GM04504 (cell line): ENCODE measurements around the gene CLIP3.
"Not testable (repeated sequence)": the region's sequence is repeated elsewhere in the genome, so short reads cannot be mapped to it uniquely, and the experiment has no call there.

Source experiments
- DNase-seq: peaks from one replicate; pipeline ENCODE4 v3.0.0-alpha.2; 2012; ENCODE audit warnings: low read depth

The CLIP3 gene

DNA sequence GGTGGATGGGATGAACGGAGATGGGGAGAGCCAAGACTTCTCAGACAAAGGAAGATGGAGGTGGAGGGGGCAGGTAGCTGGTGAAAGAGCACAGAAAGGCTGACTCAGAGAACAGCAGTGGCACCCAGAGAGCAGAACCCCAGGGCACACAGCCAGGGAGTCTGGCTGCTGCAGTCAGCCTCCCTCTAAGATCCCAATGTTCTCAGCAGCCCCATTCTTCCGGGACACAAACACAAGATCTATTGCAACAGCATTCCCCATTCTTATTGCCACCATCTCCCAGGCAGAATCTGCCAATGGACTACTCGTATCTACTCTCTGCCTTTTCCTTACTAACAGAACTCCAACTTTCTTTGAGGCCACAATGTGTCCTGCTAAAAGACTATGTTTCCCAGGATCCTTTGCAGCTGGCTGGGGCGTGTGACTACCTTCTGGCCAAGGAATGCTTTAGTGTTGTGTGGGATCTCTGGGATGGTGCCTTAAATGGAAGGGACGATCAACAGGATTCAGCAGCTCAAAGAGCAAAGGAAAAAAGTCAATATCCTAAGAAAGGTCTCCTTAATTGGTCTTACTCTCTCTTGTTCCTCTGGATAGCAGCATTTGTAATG, 13.9 kb upstream of the CLIP3 start:
- no peak for DNase-seq

- DNase-seq, result no peak
Measured at GRCh38 chr19:36043952-36044351, 11.3 kb upstream of the CLIP3 start.

- peak; percentile 45 for DNase-seq
Measured at GRCh38 chr19:36041831-36042230, 9.2 kb upstream of the CLIP3 start.

DNA sequence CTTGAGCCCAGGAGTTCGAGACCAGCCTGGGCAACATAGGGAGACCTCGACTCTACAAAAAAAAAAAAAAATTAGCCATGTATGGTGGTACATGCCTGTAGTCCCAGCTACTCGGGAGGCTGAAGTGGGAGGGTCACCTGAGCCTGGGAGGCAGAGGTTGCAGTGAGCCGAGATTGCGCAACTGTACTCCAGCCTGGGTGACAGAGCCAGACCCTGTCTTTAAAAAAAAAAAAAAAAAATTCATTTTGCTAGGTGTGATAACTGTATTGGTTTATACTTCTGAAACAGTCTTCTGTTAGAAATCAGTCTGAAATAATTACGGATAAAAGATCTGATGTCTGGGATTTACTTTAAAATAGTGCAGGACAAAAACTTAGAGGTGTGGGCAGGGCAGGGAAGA, 8.4 kb upstream of the CLIP3 start:
- DNase-seq, result not testable (repeated sequence)

DNA sequence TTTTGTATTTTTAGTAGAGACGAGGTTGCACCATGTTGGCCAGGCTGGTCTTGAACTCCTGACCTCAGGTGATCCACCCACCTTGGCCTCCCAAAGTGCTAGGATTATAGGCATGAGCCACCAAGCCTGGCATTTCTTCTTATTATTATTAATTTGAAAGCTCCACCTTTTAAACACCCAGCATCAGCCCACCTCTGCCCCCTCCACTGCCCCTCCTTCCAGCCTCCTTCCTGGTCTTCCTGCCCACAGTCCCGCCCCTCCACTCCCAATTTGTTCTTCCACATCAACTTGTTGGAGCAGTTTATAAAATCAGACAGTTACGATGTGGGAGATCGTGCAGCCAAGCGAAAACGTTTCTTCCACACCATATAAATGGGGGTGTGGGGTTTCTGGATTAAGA, 7.8 kb upstream of the CLIP3 start:
- no peak for DNase-seq

- no peak for DNase-seq
Measured at GRCh38 chr19:36031308-36031707, 1.4 kb downstream of the CLIP3 start.

- DNase-seq, result no peak
Measured at GRCh38 chr19:36030264-36031148, 2.2 kb downstream of the CLIP3 start.

GRCh38 chr19:36028313-36029041, 4.2 kb downstream of the CLIP3 start:
- no peak for DNase-seq

DNA sequence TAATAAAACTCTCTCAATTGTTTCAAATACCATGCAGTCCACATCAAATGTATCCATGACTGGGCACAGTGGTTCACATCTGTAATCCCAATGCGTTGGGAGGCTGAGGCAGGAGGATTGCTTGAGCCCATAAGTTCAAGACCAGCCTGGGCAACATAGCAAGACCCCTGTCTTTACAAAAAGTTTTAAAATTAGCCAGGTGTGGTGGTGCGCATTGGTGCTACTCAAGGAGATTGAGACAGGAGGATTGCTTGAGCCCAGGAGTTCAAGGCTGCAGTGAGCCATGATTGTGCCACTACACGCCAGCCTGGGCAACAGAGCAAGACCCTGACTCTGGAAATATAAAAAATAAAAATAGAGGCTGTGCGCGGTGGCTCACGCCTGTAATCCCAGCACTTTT, 5.0 kb downstream of the CLIP3 start:
- no peak for DNase-seq

DNA sequence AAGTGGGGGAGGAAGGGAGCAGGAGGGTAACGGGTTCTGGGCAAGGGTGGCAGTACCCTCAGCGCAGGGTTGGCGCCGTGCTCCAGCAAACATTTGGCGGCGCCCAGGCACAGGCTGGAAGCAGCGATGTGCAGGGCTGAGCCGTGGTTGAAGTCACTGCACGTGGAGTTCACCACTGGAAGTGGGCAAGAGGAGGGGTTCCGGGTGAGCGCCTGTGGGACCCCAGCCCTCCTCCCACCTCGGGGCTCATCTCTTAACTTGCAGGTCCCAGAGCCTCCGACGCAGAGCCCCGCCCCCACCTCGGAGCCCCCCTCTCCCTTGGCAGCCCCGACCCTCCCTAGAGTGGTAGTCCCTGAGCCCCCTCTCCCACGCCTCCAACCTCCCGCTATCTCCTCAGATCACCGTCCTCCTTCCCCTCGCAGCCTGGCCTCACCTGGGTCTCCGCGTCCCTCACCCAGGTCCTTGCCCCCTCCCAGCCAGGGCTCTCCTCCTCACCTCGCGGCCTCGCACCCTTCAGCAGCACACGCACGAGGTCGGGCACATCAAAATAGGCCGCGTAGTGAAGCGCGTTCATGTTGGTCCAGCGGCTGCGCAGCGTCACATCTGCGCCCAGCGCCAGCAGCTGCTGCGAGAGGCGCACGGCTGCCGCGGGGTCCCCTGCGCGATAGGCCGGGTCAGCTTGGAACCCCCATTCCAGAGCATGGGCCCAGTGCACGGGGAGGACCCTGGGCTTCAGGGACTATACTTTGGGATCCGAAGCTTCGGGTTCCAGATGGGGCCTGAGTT, 6.4 kb downstream of the CLIP3 start:
- no peak for DNase-seq

DNA sequence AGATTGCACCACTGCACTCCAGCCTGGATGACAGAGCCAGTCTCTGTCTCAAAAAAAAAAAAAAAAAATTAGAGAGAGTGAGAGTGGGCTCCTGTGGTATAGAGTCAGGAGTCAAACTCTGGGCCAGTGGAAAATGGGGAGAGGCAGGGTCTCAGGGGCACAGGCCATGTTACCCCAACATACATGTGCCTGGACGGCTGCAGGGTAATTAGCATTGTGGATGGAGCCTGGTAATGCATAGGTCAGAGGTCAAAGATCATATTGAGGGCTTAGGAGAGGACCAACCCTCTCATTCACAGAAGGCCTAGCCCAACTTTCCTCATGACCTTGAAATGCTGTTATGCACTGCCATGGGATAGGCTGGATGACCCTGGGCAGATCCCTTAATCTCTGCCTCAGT, 7.1 kb downstream of the CLIP3 start:
- no peak for DNase-seq

- DNase-seq, result no peak
Measured at GRCh38 chr19:36023432-36023831, 9.2 kb downstream of the CLIP3 start.

GRCh38 chr19:36019061-36019670, 13.5 kb downstream of the CLIP3 start:
- no peak for DNase-seq

- peak; percentile 97 for DNase-seq
Measured at GRCh38 chr19:36014012-36014924, 18.4 kb downstream of the CLIP3 start, which contains the start of gene ALKBH6. TSS of gene ALKBH6 (minus strand) at chr19:36014213. CDS start at chr19:36013397, 816 bp downstream.

DNA sequence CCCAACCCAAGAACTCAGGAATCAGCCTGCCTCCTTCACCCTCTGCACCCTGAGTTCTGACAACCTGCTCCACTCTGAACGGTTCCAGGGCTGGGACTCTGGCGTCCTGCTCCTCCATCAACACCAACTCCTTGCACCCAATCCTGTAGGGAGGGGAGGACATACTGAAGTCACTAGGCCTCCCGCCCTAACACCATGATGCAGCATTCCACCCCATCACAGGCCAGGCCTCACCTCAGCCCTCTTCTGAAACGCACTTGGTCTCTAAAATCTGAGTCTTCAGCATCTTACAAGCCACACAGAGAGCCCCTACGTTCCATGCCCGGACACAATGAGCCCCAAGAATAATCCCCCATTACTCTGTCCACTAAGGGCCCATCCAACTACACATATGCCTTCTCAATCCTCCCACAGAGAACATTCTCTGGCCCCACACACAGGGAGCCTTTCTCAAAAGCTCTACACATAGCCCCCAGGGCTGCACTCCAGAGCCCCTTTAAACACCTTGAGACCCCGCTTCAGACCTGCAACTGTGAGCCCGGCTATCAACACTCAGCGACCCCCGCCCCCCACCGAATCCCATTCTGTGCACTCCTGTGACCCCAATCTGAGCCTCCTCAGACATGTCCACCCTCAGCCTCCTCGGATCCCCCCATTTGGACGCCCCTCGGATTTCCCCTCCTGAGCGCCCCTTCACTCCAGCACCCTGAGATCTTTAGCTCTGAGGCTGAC, 19.2 kb downstream of the CLIP3 start:
- DNase-seq, result no peak

GRCh38 chr19:36010402-36010801, 22.3 kb downstream of the CLIP3 start:
- no peak for DNase-seq

- no peak for DNase-seq
Measured at GRCh38 chr19:36009633-36010379, 22.9 kb downstream of the CLIP3 start.

DNA sequence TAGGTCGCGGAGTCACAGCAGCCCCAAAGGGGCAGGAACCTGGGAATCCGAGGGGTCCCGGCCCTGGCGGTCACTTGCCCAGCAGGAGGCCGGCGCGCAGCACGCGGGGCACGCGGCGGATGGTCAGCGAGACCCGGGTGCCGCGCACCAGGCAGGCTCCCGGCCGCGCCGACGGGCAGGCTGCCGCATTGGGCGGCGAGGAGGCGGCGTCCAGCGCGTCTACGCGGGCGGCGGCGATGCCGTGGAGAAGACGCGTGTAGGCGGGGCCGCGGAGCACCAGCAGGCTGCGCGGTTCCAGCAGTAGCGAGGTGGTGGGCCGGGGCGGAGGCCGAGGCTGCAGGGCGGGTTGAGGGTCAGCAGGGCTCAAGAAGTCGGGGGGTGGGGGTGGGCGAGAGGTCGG, 23.5 kb downstream of the CLIP3 start:
- DNase-seq, result peak; percentile 27
